ENCODE results near the gene NFATC2.

The NFATC2 gene

DNA sequence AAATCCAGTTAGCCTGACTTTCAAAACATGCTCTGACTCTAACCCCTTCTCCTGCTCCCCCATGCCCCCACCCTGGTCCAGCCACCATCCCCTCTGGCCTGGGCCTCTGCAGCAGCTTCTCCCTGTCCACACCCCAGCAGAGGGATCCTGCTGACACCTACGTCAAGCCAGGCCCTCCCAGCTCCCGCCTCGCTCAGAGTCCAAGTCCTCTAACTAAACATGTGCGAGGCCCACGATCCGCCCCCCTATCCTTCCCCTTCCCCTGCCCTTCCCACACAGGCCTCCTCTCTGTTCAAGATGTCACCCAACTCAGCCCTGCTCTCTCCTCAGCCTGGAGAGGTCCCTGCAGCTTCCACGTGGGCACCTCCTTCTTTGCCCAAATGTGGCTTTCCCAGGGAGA lies 33.7 kb downstream of the NFATC2 start:
- DNase-seq (ENCODE audit: low spot score): no peak
- in situ Hi-C loops (cut with MboI; ENCODE audit: low sequenced_read_pairs, unreplicated experiment): no loop called here
- TF ChIP-seq, protein P1, sequence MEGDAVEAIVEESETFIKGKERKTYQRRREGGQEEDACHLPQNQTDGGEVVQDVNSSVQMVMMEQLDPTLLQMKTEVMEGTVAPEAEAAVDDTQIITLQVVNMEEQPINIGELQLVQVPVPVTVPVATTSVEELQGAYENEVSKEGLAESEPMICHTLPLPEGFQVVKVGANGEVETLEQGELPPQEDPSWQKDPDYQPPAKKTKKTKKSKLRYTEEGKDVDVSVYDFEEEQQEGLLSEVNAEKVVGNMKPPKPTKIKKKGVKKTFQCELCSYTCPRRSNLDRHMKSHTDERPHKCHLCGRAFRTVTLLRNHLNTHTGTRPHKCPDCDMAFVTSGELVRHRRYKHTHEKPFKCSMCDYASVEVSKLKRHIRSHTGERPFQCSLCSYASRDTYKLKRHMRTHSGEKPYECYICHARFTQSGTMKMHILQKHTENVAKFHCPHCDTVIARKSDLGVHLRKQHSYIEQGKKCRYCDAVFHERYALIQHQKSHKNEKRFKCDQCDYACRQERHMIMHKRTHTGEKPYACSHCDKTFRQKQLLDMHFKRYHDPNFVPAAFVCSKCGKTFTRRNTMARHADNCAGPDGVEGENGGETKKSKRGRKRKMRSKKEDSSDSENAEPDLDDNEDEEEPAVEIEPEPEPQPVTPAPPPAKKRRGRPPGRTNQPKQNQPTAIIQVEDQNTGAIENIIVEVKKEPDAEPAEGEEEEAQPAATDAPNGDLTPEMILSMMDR (IDR thresholded peaks at IDR 0.05; ENCODE audit: borderline replicate concordance, control extremely low read depth, extremely low read depth, insufficient read depth, missing control alignments): no peak

DNA sequence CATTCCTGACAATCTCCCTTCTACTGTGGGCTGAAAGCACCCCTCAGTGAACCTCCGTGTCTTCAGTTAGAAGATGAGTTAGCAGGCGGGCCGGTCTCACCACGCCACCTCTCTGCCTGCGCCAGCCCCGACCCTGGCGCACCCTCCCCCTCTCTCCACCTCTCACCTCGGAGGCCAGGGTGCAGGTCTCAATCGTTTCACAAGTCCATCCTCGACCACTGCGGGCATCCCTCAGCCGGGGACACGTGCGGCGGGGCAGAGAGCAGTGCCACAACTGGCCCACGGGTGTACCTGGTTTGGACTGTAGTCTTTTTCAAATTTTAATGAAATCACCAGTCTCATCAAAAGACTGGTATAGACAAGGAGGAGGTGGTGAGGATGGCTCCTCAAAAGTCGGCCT lies 34.4 kb downstream of the NFATC2 start:
- TF ChIP-seq, protein P1 (IDR thresholded peaks at IDR 0.05; ENCODE audit: borderline replicate concordance, control extremely low read depth, extremely low read depth, insufficient read depth, missing control alignments): no peak
- DNase-seq (ENCODE audit: low spot score): no peak
- in situ Hi-C loops (cut with MboI; ENCODE audit: low sequenced_read_pairs, unreplicated experiment): no loop called here

DNA sequence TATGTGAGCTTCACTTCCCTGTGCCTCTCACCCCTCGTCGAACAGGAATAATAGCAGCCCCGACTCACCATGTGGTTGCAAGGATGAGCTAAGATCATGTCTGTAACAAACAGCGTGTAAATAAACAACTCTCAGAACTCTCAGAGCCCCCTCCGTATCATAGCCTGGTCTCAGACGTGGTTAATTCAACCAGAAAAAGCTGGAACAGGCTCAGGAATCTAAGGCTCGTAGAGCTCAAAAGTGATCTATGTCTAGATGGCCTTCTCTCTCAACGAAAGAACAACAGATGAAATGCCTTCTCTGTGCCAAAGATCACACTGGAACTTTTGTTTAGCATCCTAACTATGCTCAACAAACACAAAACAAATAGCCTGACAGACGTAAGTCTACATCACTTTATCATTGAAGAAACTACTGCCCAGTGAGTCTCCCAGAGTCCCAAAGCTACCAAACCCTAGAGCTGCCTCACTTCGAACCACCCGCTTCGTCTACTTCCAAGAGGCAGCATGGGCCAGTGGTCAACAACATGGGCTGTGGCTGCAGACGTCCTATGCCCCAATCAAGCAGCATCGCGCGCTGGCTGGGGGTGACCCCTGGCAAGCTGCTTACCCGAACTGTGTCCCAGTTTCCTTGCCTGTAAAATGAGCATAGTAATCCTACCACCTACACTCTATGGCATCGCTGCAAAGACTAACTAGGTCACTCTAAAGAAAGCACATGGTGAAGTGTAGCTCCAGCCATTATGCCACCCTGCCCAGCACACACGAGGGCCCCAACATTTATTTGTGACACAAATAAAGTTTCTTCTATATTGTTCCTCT lies 35.1 kb downstream of the NFATC2 start:
- TF ChIP-seq, protein P1 (IDR thresholded peaks at IDR 0.05; ENCODE audit: borderline replicate concordance, control extremely low read depth, extremely low read depth, insufficient read depth, missing control alignments): no peak
- in situ Hi-C loops (cut with MboI; ENCODE audit: low sequenced_read_pairs, unreplicated experiment): no loop called here
- DNase-seq (ENCODE audit: low spot score): no peak

DNA sequence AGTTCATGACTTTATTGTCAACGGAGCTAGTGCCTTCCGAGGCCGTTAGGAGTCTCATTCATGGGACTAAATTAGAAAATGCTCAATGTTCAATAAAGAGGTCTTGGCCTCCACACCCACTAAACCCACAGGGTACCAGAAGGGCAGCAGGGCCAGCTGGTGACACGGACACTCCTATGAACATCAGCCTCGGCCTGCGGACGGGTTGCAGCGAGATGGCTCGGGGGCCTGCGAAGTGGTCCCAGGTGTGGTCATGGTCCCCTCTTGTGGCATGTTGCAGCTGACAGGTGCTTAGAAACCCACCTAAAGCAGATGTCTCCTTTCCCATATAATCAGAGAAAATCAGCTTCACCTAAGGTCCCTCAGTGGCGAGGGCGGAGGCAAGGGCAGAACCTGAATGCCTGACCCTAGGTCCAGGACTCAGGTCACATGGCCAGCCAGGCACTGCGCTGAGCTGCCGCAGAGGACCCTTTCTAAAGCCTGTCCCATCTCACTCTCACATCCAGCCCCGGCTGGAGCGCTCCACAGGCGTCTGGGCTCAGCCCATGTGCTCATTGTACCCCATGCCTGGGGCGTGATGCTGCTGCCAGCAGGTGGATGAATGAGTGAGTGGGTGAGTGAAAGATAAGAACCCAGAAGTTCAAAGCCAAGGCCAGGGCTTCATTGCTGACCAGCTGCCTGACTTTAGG lies 35.8 kb downstream of the NFATC2 start:
- DNase-seq (ENCODE audit: low spot score): no peak
- in situ Hi-C loops (cut with MboI; ENCODE audit: low sequenced_read_pairs, unreplicated experiment): no loop called here
- TF ChIP-seq, protein P1 (IDR thresholded peaks at IDR 0.05; ENCODE audit: borderline replicate concordance, control extremely low read depth, extremely low read depth, insufficient read depth, missing control alignments): no peak

DNA sequence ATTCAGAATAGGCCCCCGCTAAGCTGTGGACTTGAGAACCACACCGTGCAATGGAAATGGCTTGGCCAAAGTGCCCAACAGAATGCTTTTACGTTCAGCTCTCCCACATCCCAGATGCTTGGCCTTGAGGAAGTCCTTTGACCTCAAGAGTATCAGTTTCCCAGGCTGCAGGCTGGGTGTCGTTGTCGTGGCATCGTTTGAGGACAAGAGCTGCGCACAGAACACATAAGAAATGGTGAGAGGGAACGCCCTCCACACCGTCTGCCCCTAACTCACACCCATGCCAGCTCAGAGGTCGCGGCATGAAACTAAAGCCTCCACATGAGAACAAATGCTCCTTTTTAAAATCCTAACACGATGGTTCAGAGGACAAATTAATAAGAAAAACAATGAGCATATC lies 37.0 kb downstream of the NFATC2 start:
- DNase-seq (ENCODE audit: low spot score): no peak
- in situ Hi-C loops (cut with MboI; ENCODE audit: low sequenced_read_pairs, unreplicated experiment): no loop called here
- TF ChIP-seq, protein P1 (IDR thresholded peaks at IDR 0.05; ENCODE audit: borderline replicate concordance, control extremely low read depth, extremely low read depth, insufficient read depth, missing control alignments): no peak

DNA sequence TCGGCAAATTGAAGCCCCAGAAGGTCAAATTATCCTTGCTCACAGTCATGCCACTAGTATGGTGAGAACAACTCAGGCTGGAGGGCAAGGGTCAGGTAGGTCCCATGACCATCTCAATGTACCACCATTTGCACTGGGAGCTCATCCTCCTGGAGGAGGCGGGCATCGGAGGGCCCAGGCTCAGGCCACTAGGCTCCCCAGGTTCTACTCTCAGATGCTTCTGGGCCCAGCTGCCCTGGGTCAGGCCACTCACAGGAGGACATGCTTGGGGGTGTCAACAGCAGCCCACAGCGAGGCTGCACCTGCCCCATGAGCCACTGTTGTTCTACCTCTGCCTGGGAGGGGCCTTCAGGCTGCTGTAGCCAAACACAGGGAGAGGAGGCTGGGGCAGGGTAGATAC lies 39.1 kb downstream of the NFATC2 start:
- TF ChIP-seq, protein P1 (IDR thresholded peaks at IDR 0.05; ENCODE audit: borderline replicate concordance, control extremely low read depth, extremely low read depth, insufficient read depth, missing control alignments): no peak
- DNase-seq (ENCODE audit: low spot score): no peak
- in situ Hi-C loops (cut with MboI; ENCODE audit: low sequenced_read_pairs, unreplicated experiment): no loop called here
